HG03045 (cell line): ENCODE results near the gene FBXO31.

Source experiments
- ATAC-seq: cut with Tn5 transposase; IDR thresholded peaks from one replicate; pipeline ENCODE4 v1.9.1; 2021; ENCODE audit warnings: mild to moderate bottlenecking, moderate library complexity; ENCODE audit not compliant: unreplicated experiment

Gene FBXO31

DNA sequence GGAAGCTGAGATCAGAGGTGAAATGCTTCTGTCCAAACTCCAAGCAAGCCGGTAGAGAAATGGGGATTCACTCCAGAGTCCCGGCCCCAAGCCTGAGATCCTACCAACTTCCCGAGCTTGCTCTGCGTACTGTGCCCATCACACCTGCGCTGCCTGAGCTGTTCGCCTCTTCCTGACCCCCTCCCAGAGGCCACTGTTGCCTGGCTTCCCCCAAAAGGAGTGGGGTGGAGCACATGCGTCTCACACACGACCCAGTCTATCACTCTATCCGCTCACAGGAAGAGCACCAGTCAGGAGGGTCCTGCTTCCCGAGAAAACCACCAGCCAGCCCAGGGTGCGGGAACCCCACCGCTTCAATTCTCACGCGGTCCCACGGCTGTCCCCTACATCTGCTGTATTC, 52.9 kb downstream of the FBXO31 start:
- no peak for ATAC-seq

DNA sequence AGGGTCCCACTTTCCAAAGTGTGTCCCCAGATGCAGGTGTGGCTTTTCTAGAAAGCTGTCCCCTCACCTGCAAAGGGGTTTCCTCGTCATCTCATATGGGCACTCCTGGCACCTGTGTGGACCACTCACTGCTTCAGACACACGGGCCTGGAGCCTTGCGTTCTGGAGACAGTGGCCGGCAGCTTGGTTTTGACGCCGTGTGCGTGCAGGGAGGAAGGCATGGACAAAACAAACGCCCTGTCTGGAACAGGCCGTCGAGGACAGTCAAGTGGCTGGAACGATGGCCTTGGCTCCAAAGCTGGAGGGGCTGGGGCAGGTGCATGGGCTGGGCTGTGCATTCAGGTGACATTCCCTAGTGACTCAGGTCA, 53.3 kb downstream of the FBXO31 start:
- no peak for ATAC-seq

DNA sequence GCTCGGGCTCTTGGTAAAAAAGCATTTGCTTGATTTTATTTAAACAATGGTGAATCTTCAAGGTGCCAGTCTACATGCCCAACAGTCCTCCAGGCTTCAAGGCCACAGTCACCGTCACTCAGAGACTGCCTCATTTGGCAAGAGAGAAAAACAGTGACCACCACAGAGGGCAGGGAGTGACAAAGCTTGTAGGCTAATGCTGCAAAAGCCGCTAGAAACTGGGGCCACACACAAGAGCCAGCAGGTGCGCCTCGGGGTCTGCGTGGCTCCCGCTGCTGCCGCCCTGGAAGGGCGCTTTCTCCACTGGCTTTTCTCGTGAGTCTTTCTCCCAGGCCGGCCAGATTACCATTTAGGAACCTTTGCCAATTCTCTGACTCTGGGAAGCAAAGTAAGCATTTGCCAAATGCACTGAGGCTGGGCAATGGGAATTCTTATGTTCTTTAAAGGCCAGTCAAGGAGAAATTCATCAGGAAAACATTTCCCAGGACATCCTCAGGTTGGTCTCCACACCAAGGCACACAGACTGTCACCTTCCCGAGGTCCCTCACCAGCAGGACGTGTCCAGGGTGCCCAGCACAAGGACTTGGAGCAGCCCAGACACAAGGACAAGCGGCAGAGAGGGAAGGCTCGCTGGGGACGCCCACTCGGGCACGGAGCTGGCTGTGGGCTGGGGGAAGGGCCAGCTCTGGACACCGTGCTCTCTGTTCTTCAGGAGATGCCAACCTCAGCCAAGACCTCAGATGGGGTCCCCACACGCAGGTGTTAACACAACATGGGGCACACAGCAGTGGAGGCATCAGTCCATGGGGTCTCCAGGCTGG, 53.9 kb downstream of the FBXO31 start:
- ATAC-seq: no peak

GRCh38 chr16:87328846-87329245, 54.7 kb downstream of the FBXO31 start:
- no peak for ATAC-seq

DNA sequence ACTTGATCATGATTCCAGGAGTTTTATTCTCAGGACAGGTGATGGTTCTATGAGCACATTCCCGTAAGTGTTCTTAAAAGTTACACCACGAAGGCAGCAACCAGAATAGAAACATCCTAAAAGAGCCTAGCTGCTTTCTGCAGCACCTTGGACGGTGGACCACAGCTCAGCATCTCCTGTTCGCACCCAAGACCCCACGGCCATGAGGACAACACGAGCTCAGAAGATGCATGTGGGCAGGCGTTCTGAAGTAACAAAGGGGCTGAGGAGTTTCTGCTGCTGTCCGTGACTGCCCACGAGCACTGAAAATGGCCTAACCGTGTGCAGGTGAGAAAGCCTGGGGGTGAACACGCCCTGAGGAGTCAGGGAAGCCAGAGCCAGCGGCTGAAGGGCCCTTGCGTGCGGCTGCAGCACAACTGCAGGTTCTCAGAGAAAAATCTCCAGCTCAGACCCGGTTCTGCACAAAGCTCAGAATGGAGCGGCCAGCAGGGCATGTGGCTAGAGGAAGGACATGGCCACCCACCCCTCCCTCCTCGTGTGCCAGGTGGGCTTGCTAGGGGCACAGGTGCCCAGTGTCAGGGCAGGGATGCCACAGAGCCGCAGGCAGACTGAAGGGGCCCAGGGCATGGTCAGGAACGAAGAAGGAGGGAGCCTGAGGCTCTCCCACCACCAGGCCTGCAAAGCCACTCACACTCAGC, 55.6 kb downstream of the FBXO31 start:
- no peak for ATAC-seq

DNA sequence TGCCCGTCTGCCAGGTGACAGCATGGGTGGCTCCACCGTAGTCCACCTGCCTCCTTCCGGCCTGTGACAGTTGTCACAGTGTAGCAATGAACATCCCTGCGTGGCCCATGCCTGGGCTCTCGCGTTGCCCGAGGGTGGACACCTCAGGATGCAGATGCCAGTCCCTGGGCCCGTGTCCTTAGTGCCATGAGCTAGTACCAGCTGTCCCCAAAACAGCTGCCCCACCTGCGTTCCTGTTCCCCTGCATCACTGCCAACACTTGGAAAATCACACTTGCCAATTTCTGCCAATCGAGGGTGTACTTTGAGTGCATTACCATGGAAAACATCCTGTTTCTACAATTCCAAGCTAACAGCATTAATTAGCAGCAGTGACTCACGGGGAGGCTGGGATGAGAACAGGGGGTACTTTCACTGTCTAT, 57.4 kb downstream of the FBXO31 start:
- ATAC-seq: no peak

DNA sequence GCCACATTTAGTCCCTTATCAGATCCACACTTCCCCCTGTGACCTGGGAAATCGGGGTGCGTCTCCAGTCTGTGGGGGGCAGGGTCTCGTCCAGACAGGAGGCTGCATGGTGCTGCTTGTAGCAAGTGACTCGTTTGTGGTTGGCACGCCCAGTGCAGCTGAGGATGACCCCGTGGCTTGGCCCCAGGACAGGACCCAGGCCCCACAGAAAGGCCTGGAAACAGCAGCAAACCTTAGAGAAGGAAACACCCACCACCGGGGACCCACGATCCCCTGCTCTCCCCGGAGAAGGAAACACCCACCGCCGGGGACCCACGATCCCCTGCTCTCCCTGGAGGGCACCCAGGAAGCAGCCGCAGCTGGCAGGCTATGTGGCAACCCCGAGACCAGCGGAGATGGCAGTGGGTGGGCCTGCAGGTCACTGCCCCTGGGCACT, 58.1 kb downstream of the FBXO31 start:
- ATAC-seq: no peak

GRCh38 chr16:87324411-87325275, 58.9 kb downstream of the FBXO31 start:
- no peak for ATAC-seq

GRCh38 chr16:87323727-87324410, 59.7 kb downstream of the FBXO31 start:
- ATAC-seq: no peak

GRCh38 chr16:87322833-87323726, 60.5 kb downstream of the FBXO31 start:
- ATAC-seq: no peak

DNA sequence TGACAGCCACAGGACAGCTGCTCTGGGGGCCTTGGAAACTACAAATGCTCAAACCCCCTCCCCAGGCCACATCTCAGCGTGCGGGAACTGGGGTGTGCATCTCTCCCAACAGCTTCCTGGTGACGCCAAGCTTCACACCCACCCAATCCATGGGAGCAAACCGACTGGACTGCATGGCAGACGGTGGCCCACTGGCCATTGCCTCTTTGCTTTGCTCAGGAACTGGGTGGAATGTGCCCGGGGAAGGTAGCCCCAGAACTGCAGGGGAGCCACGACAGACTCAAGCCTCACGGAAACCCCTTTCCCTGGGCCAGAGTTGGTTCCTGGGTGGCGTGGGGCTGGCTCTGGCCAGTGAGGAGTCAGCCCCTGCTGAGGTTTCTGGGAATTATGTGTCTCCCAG, 61.2 kb downstream of the FBXO31 start:
- ATAC-seq: no peak

- ATAC-seq: no peak
These were observed 62.1 kb downstream of the FBXO31 start for GRCh38 chr16:87321336-87322107.

DNA sequence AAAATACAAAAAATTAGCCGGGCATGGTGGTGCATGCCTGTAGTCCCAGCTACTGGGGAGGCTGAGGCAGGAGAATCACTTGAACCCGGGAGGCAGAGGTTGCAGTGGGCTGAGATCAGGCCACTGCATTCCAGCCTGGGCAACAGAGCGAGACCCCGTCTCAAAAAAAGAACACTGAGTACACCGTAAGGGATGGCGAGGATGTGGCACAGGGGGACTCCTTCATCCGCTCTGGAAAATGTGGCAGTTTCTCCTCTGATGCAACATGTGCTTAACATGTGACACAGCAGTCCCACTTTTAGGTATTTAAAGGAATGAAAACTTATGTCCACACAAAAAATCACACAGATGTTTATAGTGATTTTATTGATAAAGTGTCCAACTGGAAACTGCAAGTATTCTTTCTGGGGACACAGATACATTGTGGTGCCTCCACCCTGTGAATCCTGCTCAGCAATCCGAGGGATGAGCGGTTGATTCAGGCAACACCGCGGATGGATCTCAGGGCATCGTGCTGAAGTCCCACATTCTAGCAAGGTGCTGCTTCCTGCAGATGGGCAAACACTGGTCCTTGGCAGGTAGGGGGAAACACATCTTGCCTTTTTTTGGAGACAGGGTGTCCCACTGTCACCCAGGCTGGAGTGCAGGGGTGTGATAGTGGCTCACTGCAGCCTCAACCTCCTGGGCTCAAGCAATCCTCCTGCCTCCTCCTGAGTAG, 62.9 kb downstream of the FBXO31 start:
- no peak for ATAC-seq

- ATAC-seq: no peak
These were observed 63.5 kb downstream of the FBXO31 start for GRCh38 chr16:87319997-87320491.

DNA sequence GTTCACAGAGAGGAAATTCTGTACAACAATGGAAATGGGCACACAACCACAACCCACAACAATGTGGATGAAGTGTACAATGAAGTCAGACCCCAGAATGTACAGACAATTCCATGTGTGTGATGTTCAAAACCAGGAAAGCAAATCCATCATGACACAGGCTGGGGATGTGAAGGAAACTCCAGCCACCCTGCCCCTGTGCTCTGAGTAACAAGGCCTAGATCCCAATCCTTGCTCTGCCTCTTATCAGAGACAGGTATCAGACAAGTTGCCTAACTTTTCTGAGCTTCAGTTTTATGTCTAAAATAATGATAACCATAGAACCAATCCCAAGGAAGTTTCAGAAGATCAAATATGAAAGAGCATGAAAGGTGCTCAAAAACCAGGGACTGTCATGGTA, 64.6 kb downstream of the FBXO31 start:
- no peak for ATAC-seq

DNA sequence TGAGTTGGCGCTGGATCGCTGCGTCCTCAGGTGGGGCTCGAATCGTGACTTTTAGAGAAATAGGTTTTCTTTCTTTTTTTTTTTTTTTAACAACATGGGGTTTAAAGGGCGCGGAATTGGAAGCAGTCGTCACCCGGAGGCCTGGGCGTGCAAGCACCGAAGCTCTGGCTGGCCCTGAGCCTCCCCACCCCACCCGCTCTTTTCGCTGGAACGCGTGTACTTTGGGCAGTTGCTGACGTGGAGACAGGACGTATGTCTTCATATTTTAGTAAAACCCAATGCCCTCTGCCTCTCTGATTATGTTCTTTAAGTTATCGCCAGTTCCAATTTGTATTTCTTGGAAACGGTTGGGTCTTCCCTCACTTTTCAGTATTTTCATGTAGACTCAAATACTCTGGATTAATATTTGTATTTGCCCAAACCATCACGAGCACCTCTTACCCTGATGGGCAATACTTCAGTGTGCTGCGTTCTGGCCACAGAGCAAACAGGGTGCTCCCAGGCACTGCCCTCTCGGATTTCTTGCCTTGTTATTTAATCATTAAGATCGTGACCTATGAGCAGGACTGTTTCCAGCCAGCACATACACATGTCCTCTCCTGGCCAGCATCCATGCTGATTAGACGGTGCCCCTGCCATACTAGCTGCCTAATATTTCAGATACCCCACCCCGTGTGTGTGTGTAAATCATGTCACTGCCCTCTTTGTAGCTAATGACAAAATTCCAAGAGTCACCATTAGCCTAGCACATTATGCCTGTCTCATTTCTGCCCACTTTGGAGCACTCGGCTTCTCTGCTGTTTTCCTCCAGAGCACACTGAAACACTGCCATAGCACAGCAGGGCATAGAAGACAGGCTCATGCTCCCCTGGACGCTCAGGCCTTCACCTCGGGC, 65.6 kb downstream of the FBXO31 start:
- peak; percentile 17 for ATAC-seq
